ENCODE results near the gene USP6NL. TPM values are rescaled to one million over a fixed set of nuclear protein-coding genes. Genes with fewer than 3 reads are reported as not detected.

The USP6NL gene
- total and polyA plus RNA-seq, 10 of the 15 experiments (the other 5 are each of a cell fraction or from before 2014, with no cell fraction given), result 4.0 to 27.7 (median 18.2) TPM

- ChIA-PET CTCF (no interaction called here), POLR2A (no interaction called here), SMC1A (ENCODE audit: uncharacterized antibody, unreplicated experiment) (interaction anchor here (4.0 kb wide), 1 partner anchor 13 kb away, joined by 22 read pairs; no protein-coding TSS in a partner anchor), RAD21 (ENCODE audit: unreplicated experiment) (no interaction called here)
- FAIRE-seq (no peak), ATAC-seq (peak; percentile 36; the same call in 2 of the 3 replicates), DNase-seq (ENCODE audit: low read depth, low spot score) (no peak)
- H3K4me2 ChIP-seq (ENCODE audit: control insufficient read depth, insufficient read depth), result no peak overlapping the region
- no peak for TF ChIP-seq ATF3 (IDR thresholded peaks at IDR 0.05; ENCODE audit: borderline replicate concordance, extremely low read depth, low read depth, low read length)
- TF ChIP-seq ZBTB40 (IDR thresholded peaks at IDR 0.05; ENCODE audit: borderline replicate concordance), result no peak
- no peak for TF ChIP-seq KLF5 (IDR thresholded peaks at IDR 0.05; ENCODE audit: partially characterized antibody)
- no peak for TF ChIP-seq HDAC6 (IDR thresholded peaks at IDR 0.05; ENCODE audit: unreplicated experiment)
- TF ChIP-seq MTA3 (IDR thresholded peaks at IDR 0.05; ENCODE audit: borderline replicate concordance, low read length), result no peak
- no peak for TF ChIP-seq HSF1 (IDR thresholded peaks at IDR 0.05; ENCODE audit: low read depth, low read length)
- no peak for TF ChIP-seq REST (IDR thresholded peaks at IDR 0.05; ENCODE audit: low read depth, low read length)
- no peak for TF ChIP-seq CEBPB (IDR thresholded peaks at IDR 0.05; ENCODE audit: borderline replicate concordance in 1 of 2, low read depth in 2 of 2, low read length in 2 of 2)
- no peak for TF ChIP-seq SMC3 (IDR thresholded peaks at IDR 0.05; ENCODE audit: borderline replicate concordance, low read length)
- no peak for TF ChIP-seq HDAC2 (IDR thresholded peaks at IDR 0.05)
- TF ChIP-seq E4F1 (IDR thresholded peaks at IDR 0.05; ENCODE audit: borderline replicate concordance, partially characterized antibody), result no peak
- no peak for TF ChIP-seq IRF4 (IDR thresholded peaks at IDR 0.05; ENCODE audit: low read depth, low read length)
- in situ Hi-C loops (cut with MboI), result no loop called here
- H4K20me1 ChIP-seq (ENCODE audit: control insufficient read depth, insufficient read depth), result no peaks in the 10 kb centered on the region
- H3K4me1 ChIP-seq (ENCODE audit: control insufficient read depth, insufficient read depth, low read length), result peaks cover 3% of the 10 kb centered on the region; the same call in 1 of the 2 replicates
- no peaks in the 10 kb centered on the region for H3K27me3 ChIP-seq (replicated peaks in 1 of 2; ENCODE audit: control insufficient read depth in 2 of 2, insufficient read depth in 2 of 2, low read length in 1 of 2)
- H3K36me3 ChIP-seq (ENCODE audit: control insufficient read depth in 2 of 2, insufficient read depth in 2 of 2, low read length in 1 of 2), result no peaks in the 10 kb centered on the region
- peaks cover 12% of the 10 kb centered on the region for H3K9me3 ChIP-seq (replicated peaks; ENCODE audit: control insufficient read depth, insufficient read depth, low read length)
- H2AFZ ChIP-seq (ENCODE audit: control insufficient read depth, low read depth, low read length), result no peak overlapping the region
- no TSS peak for BruUV-seq (replicated peaks)
- H3K79me2 ChIP-seq (ENCODE audit: control insufficient read depth, insufficient read depth, low read length), result peaks cover 95% of the 10 kb centered on the region
- no peak overlapping the region for H3K9ac ChIP-seq (ENCODE audit: control insufficient read depth, insufficient read depth, low read length)
- intact Hi-C loops (cut with micrococcal nuclease; ENCODE audit: unreplicated experiment), result no loop called here
- no peak overlapping the region; the same call in 1 of the 2 replicates for H3K27ac ChIP-seq (ENCODE audit: control insufficient read depth, insufficient read depth)
- no peak overlapping the region for H3K4me3 ChIP-seq
These were observed 25.3 kb downstream of the USP6NL start for GRCh38 chr10:11586170-11586569.

Measured in GM12878 (cell line).